CD14-positive monocyte (primary cell): ENCODE results near the gene RUNDC3A. TPM values are rescaled to one million over a fixed set of nuclear protein-coding genes. Genes with fewer than 3 reads are reported as not detected.

ENCODE experiments used
- DNase-seq, 3 donors: peaks; one replicate each; pipeline ENCODE4 v3.0.0-alpha.2; 2011 to 2022
- H2AFZ ChIP-seq: 2 replicates; pipeline ENCODE4 v1.6.0; 2012; ENCODE audit warnings: mild to moderate bottlenecking, low read depth, low read length, inconsistent platforms; ENCODE audit not compliant: insufficient read depth, poor library complexity, severe bottlenecking
- H3K27ac ChIP-seq, 2 donors: 1 replicate in 1 of 2; 2 replicates in 1 of 2; pipeline ENCODE4 v1.5.1; 2012 to 2013; ENCODE audit warnings: low read length in 2 of 2, control low read depth in 1 of 2, inconsistent platforms in 1 of 2, low read depth in 1 of 2, mild to moderate bottlenecking in 1 of 2
- H3K27me3 ChIP-seq, 2 donors: one replicate each; pipeline versions ENCODE4 v1.6.0 to v1.6.1; 2011 to 2013; ENCODE audit warnings: low read length in 2 of 2; ENCODE audit not compliant: control insufficient read depth in 2 of 2, insufficient read depth in 2 of 2
- H3K36me3 ChIP-seq, 2 donors: replicated peaks in 1 of 2; 1 replicate in 1 of 2; 2 replicates in 1 of 2; pipeline versions ENCODE4 v1.5.1 to v1.6.1; 2012 to 2013; ENCODE audit warnings: low read length in 2 of 2, control low read depth in 1 of 2, inconsistent platforms in 1 of 2, mild to moderate bottlenecking in 1 of 2; ENCODE audit not compliant: insufficient read depth in 2 of 2, control insufficient read depth in 1 of 2
- H3K4me1 ChIP-seq, 2 donors: 1 replicate in 1 of 2; 2 replicates in 1 of 2; pipeline versions ENCODE4 v1.5.1 to v1.6.1; 2012 to 2013; ENCODE audit warnings: low read length in 2 of 2, control low read depth in 1 of 2, inconsistent platforms in 1 of 2, mild to moderate bottlenecking in 1 of 2, moderate library complexity in 1 of 2; ENCODE audit not compliant: insufficient read depth in 2 of 2, control insufficient read depth in 1 of 2
- H3K4me2 ChIP-seq: replicated peaks from 2 replicates; pipeline ENCODE3; 2012; ENCODE audit warnings: low read length, moderate library complexity, mild to moderate bottlenecking; ENCODE audit not compliant: poor library complexity, severe bottlenecking; ENCODE audit errors: extremely low read depth
- H3K4me3 ChIP-seq, 3 experiments: fragments of 200-600 bp in 1 of 3; sonication (generic) in 1 of 3; replicated peaks in 1 of 3; 1 replicate in 2 of 3; 2 replicates in 1 of 3; pipeline ENCODE4 v1.5.1; 2011 to 2013; ENCODE audit warnings: low read length in 3 of 3, mild to moderate bottlenecking in 3 of 3, control low read depth in 2 of 3, low read depth in 2 of 3, inconsistent platforms in 1 of 3, moderate library complexity in 1 of 3
- H3K79me2 ChIP-seq: 2 replicates; pipeline ENCODE4 v1.6.0; 2012; ENCODE audit warnings: mild to moderate bottlenecking, control low read depth, inconsistent platforms, low read length, moderate library complexity; ENCODE audit not compliant: insufficient read depth
- H3K9ac ChIP-seq: 2 replicates; pipeline ENCODE4 v1.6.0; 2017; ENCODE audit warnings: low read length, mild to moderate bottlenecking; ENCODE audit not compliant: insufficient read depth, poor library complexity, severe bottlenecking
- H3K9me3 ChIP-seq, 2 donors: replicated peaks in 1 of 2; 1 replicate in 1 of 2; 2 replicates in 1 of 2; pipeline versions ENCODE4 v1.5.1 to v1.6.1; 2012 to 2013; ENCODE audit warnings: low read length in 2 of 2, control low read depth in 1 of 2; ENCODE audit not compliant: control insufficient read depth in 1 of 2, insufficient read depth in 1 of 2
- H4K20me1 ChIP-seq: 2 replicates; pipeline ENCODE4 v1.6.0; 2012; ENCODE audit warnings: mild to moderate bottlenecking, low read length, control low read depth, moderate library complexity; ENCODE audit not compliant: insufficient read depth
- H3K27ac Mint-ChIP-seq, 7 donors: one replicate each; pipeline ENCODE4 v1.8.0; 2020; ENCODE audit warnings: mild to moderate bottlenecking in 7 of 7, mixed read lengths in 7 of 7, moderate library complexity in 6 of 7, inconsistent platforms in 2 of 7
- H3K27me3 Mint-ChIP-seq, 3 donors: one replicate each; pipeline ENCODE4 v1.8.0; 2021 to 2022; ENCODE audit warnings: low read depth in 3 of 3, mild to moderate bottlenecking in 3 of 3, mixed read lengths in 3 of 3, moderate library complexity in 3 of 3, inconsistent platforms in 1 of 3
- H3K36me3 Mint-ChIP-seq, 2 donors: one replicate each; pipeline ENCODE4 v1.8.0; 2020; ENCODE audit warnings: mixed read lengths in 2 of 2, inconsistent platforms in 1 of 2, mild to moderate bottlenecking in 1 of 2
- H3K4me1 Mint-ChIP-seq: one replicate; pipeline ENCODE4 v1.8.0; 2020; ENCODE audit warnings: mild to moderate bottlenecking, mixed read lengths
- H3K4me3 Mint-ChIP-seq, 2 donors: one replicate each; pipeline ENCODE4 v1.8.0; 2020; ENCODE audit warnings: mild to moderate bottlenecking in 2 of 2, mixed read lengths in 2 of 2, moderate library complexity in 1 of 2
- H3K9me3 Mint-ChIP-seq, 7 donors: one replicate each; pipeline ENCODE4 v1.8.0; 2020 to 2022; ENCODE audit warnings: mixed read lengths in 7 of 7, mild to moderate bottlenecking in 6 of 7, moderate library complexity in 6 of 7, inconsistent platforms in 2 of 7
- WGBS: methylation state at CpG from one replicate; pipeline ENCODE4 v1.1.5; 2013; ENCODE audit warnings: missing lambda C conversion rate; ENCODE audit not compliant: insufficient coverage; 5-methylcytosine and 5-hydroxymethylcytosine counted together
- intact Hi-C, 2 donors: fragments of 100-400 bp; cut with micrococcal nuclease; formaldehyde crosslinking; loops; one replicate each; pipeline versions ENCODE4 v1.15.0 to v1.15.1; 2023
- polyA plus RNA-seq, 3 donors: library from polyadenylated mRNA; depleted of rRNA in 1 of 3; unstranded in 2 of 3; stranded (reverse) in 1 of 3; fragments of 300-500 nt in 2 of 3; fragments of >200 nt in 1 of 3; fragmentation: Illumina TruSeq in 2 of 3; gene quantifications; 1 replicate in 2 of 3; 2 replicates in 1 of 3; pipeline ENCODE4 v1.2.3, GENCODE V29; 2012 to 2021
- TF ChIP-seq, protein P1 (sequence below): fragments of 200-600 bp; IDR thresholded peaks from one replicate; pipeline ENCODE4 v1.8.0; 2022; ENCODE audit warnings: antibody characterized with exemption, mild to moderate bottlenecking

RUNDC3A gene
- polyA plus RNA-seq, 3 donors: 0.22 to 0.35 TPM; not detected in 1

DNA sequence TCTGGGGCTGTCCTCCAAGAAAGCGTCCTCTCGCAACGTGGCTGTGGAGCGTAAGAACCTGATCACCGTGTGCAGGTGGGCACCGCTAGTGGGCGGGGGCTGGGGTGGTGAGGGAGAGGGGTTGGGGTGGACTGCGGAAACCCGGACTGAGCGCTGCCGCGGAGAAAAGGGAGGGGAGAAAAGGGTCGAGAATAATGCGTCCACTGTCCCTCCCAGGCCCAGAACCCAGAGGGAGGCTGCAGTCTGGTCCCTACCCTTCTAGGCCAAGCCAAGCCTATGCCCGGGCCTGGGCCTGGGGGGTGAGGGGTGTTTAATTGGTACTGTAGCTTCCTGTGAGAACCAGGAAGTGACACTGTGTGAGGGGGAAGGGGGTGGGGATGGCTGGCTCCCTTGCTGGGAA, 464 bp downstream of the RUNDC3A start:
- TF ChIP-seq, protein P1, sequence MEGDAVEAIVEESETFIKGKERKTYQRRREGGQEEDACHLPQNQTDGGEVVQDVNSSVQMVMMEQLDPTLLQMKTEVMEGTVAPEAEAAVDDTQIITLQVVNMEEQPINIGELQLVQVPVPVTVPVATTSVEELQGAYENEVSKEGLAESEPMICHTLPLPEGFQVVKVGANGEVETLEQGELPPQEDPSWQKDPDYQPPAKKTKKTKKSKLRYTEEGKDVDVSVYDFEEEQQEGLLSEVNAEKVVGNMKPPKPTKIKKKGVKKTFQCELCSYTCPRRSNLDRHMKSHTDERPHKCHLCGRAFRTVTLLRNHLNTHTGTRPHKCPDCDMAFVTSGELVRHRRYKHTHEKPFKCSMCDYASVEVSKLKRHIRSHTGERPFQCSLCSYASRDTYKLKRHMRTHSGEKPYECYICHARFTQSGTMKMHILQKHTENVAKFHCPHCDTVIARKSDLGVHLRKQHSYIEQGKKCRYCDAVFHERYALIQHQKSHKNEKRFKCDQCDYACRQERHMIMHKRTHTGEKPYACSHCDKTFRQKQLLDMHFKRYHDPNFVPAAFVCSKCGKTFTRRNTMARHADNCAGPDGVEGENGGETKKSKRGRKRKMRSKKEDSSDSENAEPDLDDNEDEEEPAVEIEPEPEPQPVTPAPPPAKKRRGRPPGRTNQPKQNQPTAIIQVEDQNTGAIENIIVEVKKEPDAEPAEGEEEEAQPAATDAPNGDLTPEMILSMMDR: no peak
- H3K9ac ChIP-seq: no peak overlapping the region
- peaks cover 7 to 43% of the 10 kb centered on the region in 2 donors for H3K27me3 ChIP-seq
- peak overlapping the region; percentile 66 to 69 for H3K4me3 Mint-ChIP-seq
- peaks cover 0 to 2% of the 10 kb centered on the region in 2 donors for H3K36me3 Mint-ChIP-seq
- H4K20me1 ChIP-seq: no peaks in the 10 kb centered on the region
- peak overlapping the region; percentile 63 for H2AFZ ChIP-seq
- H3K9me3 ChIP-seq: no peaks in the 10 kb centered on the region
- peaks cover 12 to 15% of the 10 kb centered on the region in 2 donors for H3K4me1 ChIP-seq
- H3K36me3 ChIP-seq: no peaks in the 10 kb centered on the region
- peaks cover 0 to 6% (median 0%) of the 10 kb centered on the region in 7 donors for H3K9me3 Mint-ChIP-seq
- no peaks in the 10 kb centered on the region for H3K79me2 ChIP-seq
- H3K27ac Mint-ChIP-seq: no peak overlapping the region
- peak overlapping the region in 1 of 3 experiments; percentile 68 for H3K4me3 ChIP-seq
- H3K4me2 ChIP-seq: peak overlapping the region; percentile 71
- peak in 1 of 3 donors; percentile 14 for DNase-seq
- WGBS: 2% methylated on average over 14 of the region's 15 CpGs
- H3K27me3 Mint-ChIP-seq: peaks cover 48 to 70% (median 58%) of the 10 kb centered on the region in 3 donors
- H3K27ac ChIP-seq: no peak overlapping the region
- H3K4me1 Mint-ChIP-seq: peaks cover 18% of the 10 kb centered on the region
- intact Hi-C loops: no loop called here

DNA sequence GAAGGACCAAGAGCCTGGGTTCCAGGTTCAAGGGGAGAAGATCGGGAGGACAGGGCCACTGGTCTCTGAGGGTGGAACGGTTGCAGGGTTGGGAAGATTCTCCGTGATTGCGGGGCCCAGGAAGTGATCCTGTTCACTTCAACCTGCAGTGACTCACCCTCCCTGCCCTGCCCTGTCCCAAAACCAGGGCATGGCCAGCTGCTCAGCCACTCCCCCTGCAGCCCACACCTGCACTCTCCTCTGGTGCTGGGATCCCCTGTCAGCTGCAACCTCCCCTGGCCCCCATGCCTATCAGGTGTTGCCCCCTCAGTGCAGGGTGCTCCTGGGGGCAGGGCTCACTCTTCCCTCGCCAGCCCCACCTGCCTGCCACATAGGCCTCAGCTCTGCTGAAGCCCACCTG, 1.1 kb downstream of the RUNDC3A start:
- no peak overlapping the region for H3K4me3 ChIP-seq
- no peaks in the 10 kb centered on the region for H3K36me3 ChIP-seq
- intact Hi-C loops: no loop called here
- peak overlapping the region in 1 of 2 donors; percentile 69 for H3K4me3 Mint-ChIP-seq
- no peak overlapping the region for H3K9ac ChIP-seq
- no peak for DNase-seq
- no peaks in the 10 kb centered on the region for H3K79me2 ChIP-seq
- H3K27ac ChIP-seq: no peak overlapping the region
- peaks cover 0 to 4% of the 10 kb centered on the region in 2 donors for H3K36me3 Mint-ChIP-seq
- WGBS: 86% methylated on average over 3 of the region's 5 CpGs
- H3K27ac Mint-ChIP-seq: peak overlapping the region in 1 of 7 donors; percentile 20
- peaks cover 0 to 6% (median 2%) of the 10 kb centered on the region in 7 donors for H3K9me3 Mint-ChIP-seq
- H3K4me1 ChIP-seq: peaks cover 12 to 15% of the 10 kb centered on the region in 2 donors
- no peak overlapping the region for H2AFZ ChIP-seq
- no peaks in the 10 kb centered on the region for H3K9me3 ChIP-seq
- no peaks in the 10 kb centered on the region for H4K20me1 ChIP-seq
- peaks cover 13 to 49% of the 10 kb centered on the region in 2 donors for H3K27me3 ChIP-seq
- H3K4me2 ChIP-seq: peak overlapping the region; percentile 71
- TF ChIP-seq, protein P1: no peak
- H3K4me1 Mint-ChIP-seq: peaks cover 18% of the 10 kb centered on the region
- peaks cover 54 to 74% (median 59%) of the 10 kb centered on the region in 3 donors for H3K27me3 Mint-ChIP-seq
